OCI-LY3 (cell line): ENCODE measurements around the gene THOP1.

Experiments
- H2AFZ ChIP-seq: fragments of 200-600, 300-600 bp; shearing (Covaris generic); 2 replicates; pipeline ENCODE4 v1.6.0; 2014; ENCODE audit warnings: antibody characterized with exemption, low read depth, low read length
- H3K27ac ChIP-seq: fragments of 200-600, 300-600 bp; sonication (generic); 2 replicates; pipeline ENCODE4 v1.5.1; 2014; ENCODE audit warnings: mild to moderate bottlenecking, low read length, moderate library complexity, mixed read lengths
- H3K27me3 ChIP-seq: fragments of 200-600, 300-600 bp; sonication (generic); 2 replicates; pipeline ENCODE4 v1.6.1; 2014; ENCODE audit warnings: low read depth, low read length, mixed read lengths
- H3K36me3 ChIP-seq: fragments of 200-600, 300-600 bp; sonication (generic); replicated peaks from 2 replicates; pipeline ENCODE3; 2014; ENCODE audit warnings: low read depth, low read length, mixed read lengths
- H3K4me1 ChIP-seq: fragments of 300-600, 200-600 bp; sonication (generic); 2 replicates; pipeline ENCODE4 v1.6.1; 2014; ENCODE audit warnings: low read length, mixed read lengths
- H3K4me2 ChIP-seq: fragments of 200-600, 300-600 bp; sonication (generic); 2 replicates; pipeline ENCODE4 v1.6.1; 2014; ENCODE audit warnings: low read length, mixed read lengths
- H3K4me3 ChIP-seq: fragments of 300-600, 200-600 bp; sonication (generic); 2 replicates; pipeline ENCODE4 v1.5.1; 2014; ENCODE audit warnings: antibody characterized with exemption, mild to moderate bottlenecking, low read length, moderate library complexity
- H3K79me2 ChIP-seq: fragments of 300-600, 200-600 bp; shearing (Covaris generic); 2 replicates; pipeline ENCODE4 v1.6.1; 2014; ENCODE audit warnings: mild to moderate bottlenecking, low read length, mixed read lengths
- H3K9ac ChIP-seq: fragments of 300-600, 200-600 bp; shearing (Covaris generic); 2 replicates; pipeline ENCODE4 v1.6.0; 2014; ENCODE audit warnings: mild to moderate bottlenecking, low read length, moderate library complexity
- H3K9me3 ChIP-seq: fragments of 200-600, 300-600 bp; shearing (Covaris generic); 2 replicates; pipeline ENCODE4 v1.6.1; 2014; ENCODE audit warnings: low read length, mixed read lengths; ENCODE audit not compliant: insufficient read depth
- H4K20me1 ChIP-seq: fragments of 200-600, 300-600 bp; sonication (generic); 2 replicates; pipeline ENCODE4 v1.6.1; 2016; ENCODE audit warnings: low read length, mixed read lengths; ENCODE audit not compliant: insufficient read depth
- CTCF ChIP-seq: fragments of 200-600, 300-600 bp; sonication (generic); IDR thresholded peaks from 2 replicates; pipeline ENCODE4 v1.5.1; 2014; ENCODE audit warnings: antibody characterized with exemption, low read length, low read depth
- EZH2phosphoT487 ChIP-seq: fragments of 200-600 bp; shearing (Covaris generic); IDR thresholded peaks from 2 replicates; pipeline ENCODE4 v1.6.1; 2018; ENCODE audit warnings: antibody characterized with exemption, mixed run types, low read depth

THOP1 gene

GRCh38 chr19:2805991-2806649, 20.8 kb downstream of the THOP1 start:
- Histone ChIP-seq H3K4me2 (no peak overlapping the region), H3K4me3 (no peak overlapping the region), H2AFZ (no peak overlapping the region), H3K9ac (no peak overlapping the region), H3K4me1 (no peaks in the 10 kb centered on the region), H3K9me3 (no peaks in the 10 kb centered on the region), H4K20me1 (peaks cover 2% of the 10 kb centered on the region), H3K27ac (no peak overlapping the region), H3K27me3 (no peaks in the 10 kb centered on the region), H3K79me2 (peaks cover 14% of the 10 kb centered on the region; the same call in 1 of the 2 replicates), H3K36me3 (peaks cover 85% of the 10 kb centered on the region)
- no peak for TF ChIP-seq EZH2phosphoT487
- TF ChIP-seq CTCF, result no peak

- H3K9ac ChIP-seq, result no peak overlapping the region
- no peak overlapping the region for H3K4me2 ChIP-seq
- TF ChIP-seq EZH2phosphoT487 (no peak), CTCF (no peak)
- H3K4me1 ChIP-seq, result no peaks in the 10 kb centered on the region
- H2AFZ ChIP-seq, result no peak overlapping the region
- no peaks in the 10 kb centered on the region; the same call in 1 of the 2 replicates for H4K20me1 ChIP-seq
- H3K36me3 ChIP-seq, result peaks cover 83% of the 10 kb centered on the region
- H3K9me3 ChIP-seq, result no peaks in the 10 kb centered on the region
- H3K4me3 ChIP-seq, result no peak overlapping the region
- H3K79me2 ChIP-seq, result peaks cover 7% of the 10 kb centered on the region; the same call in 1 of the 2 replicates
- no peak overlapping the region for H3K27ac ChIP-seq
- no peaks in the 10 kb centered on the region for H3K27me3 ChIP-seq
Observed at GRCh38 chr19:2806736-2807378, 21.6 kb downstream of the THOP1 start.

- Histone ChIP-seq H3K9ac (no peak overlapping the region), H3K4me3 (no peak overlapping the region), H3K79me2 (peaks cover 3% of the 10 kb centered on the region; the same call in 1 of the 2 replicates), H3K27ac (no peak overlapping the region), H4K20me1 (no peaks in the 10 kb centered on the region; the same call in 1 of the 2 replicates), H3K4me2 (no peak overlapping the region), H3K9me3 (no peaks in the 10 kb centered on the region), H3K4me1 (no peaks in the 10 kb centered on the region), H3K27me3 (no peaks in the 10 kb centered on the region), H3K36me3 (peaks cover 84% of the 10 kb centered on the region), H2AFZ (no peak overlapping the region)
- TF ChIP-seq EZH2phosphoT487, result no peak
- no peak for TF ChIP-seq CTCF
Observed at GRCh38 chr19:2807379-2808128, 22.3 kb downstream of the THOP1 start.
